NT2/D1 (cell line): Measurements from ENCODE around the gene ANO8.

Source experiments
- DNase-seq: peaks from one replicate; pipeline ENCODE4 v3.0.0-alpha.2; 2011; ENCODE audit warnings: low read depth, low spot score
- H3K27me3 ChIP-seq: 2 replicates; pipeline ENCODE4 v1.6.0; 2011; ENCODE audit warnings: mild to moderate bottlenecking; ENCODE audit not compliant: insufficient read length, insufficient read depth
- H3K36me3 ChIP-seq: 2 replicates; pipeline ENCODE4 v1.6.1; 2011; ENCODE audit warnings: mild to moderate bottlenecking, low read length, mixed read lengths; ENCODE audit not compliant: insufficient read depth, insufficient read length
- H3K4me1 ChIP-seq: 2 replicates; pipeline ENCODE4 v1.5.1; 2011; ENCODE audit not compliant: insufficient read depth, insufficient read length
- H3K4me3 ChIP-seq: 2 replicates; pipeline ENCODE4 v1.5.1; 2011; ENCODE audit warnings: low read depth; ENCODE audit not compliant: insufficient read length
- H3K9ac ChIP-seq: 2 replicates; pipeline ENCODE4 v1.6.0; 2011; ENCODE audit warnings: low read depth; ENCODE audit not compliant: insufficient read length
- H3K9me3 ChIP-seq: 2 replicates; pipeline ENCODE4 v1.5.1; 2011; ENCODE audit warnings: mild to moderate bottlenecking, low read length; ENCODE audit not compliant: insufficient read depth
- SUZ12 ChIP-seq: IDR thresholded peaks from 2 replicates; pipeline ENCODE4 v1.6.1; 2011; ENCODE audit not compliant: insufficient read length, insufficient read depth; ENCODE audit errors: extremely low read depth
- YY1 ChIP-seq: IDR thresholded peaks from 2 replicates; pipeline ENCODE4 v1.6.1; 2011; ENCODE audit not compliant: insufficient read length, insufficient read depth
- ZNF274 ChIP-seq: IDR thresholded peaks from 2 replicates; pipeline ENCODE4 v1.6.1; 2011; ENCODE audit warnings: mild to moderate bottlenecking, low read depth, low read length

The ANO8 gene

GRCh38 chr19:17334414-17335409 is at the start of gene ANO8:
ANO8 (minus strand) TSS chr19:17334855; CDS start chr19:17334670, 185 bp downstream.
- peaks cover 44% of the 10 kb centered on the region for H3K36me3 ChIP-seq
- DNase-seq: peak; percentile 98
- H3K9me3 ChIP-seq: peaks cover 5% of the 10 kb centered on the region; the same call in 1 of the 2 replicates
- peaks cover 17% of the 10 kb centered on the region for H3K4me1 ChIP-seq
- H3K27me3 ChIP-seq: no peaks in the 10 kb centered on the region
- peak within 1 kb of the TSS; percentile 79 for H3K4me3 ChIP-seq
- peak within 1 kb of the TSS; percentile 89 for H3K9ac ChIP-seq
- TF ChIP-seq ZNF274 (no peak), YY1 (no peak), SUZ12 (no peak)

- Histone ChIP-seq H3K4me3 (no peak overlapping the region), H3K9me3 (peaks cover 8% of the 10 kb centered on the region; the same call in 1 of the 2 replicates), H3K4me1 (peaks cover 15% of the 10 kb centered on the region), H3K36me3 (no peaks in the 10 kb centered on the region), H3K27me3 (no peaks in the 10 kb centered on the region), H3K9ac (no peak overlapping the region)
- TF ChIP-seq ZNF274: no peak
- TF ChIP-seq SUZ12: no peak
- TF ChIP-seq YY1: no peak
- DNase-seq: no peak
Measured at GRCh38 chr19:17380426-17381138, 45.9 kb upstream of the ANO8 start.

- H3K4me3 ChIP-seq: no peak overlapping the region
- DNase-seq: no peak
- TF ChIP-seq ZNF274: no peak
- TF ChIP-seq YY1: no peak
- TF ChIP-seq SUZ12: no peak
Measured at GRCh38 chr19:17379221-17379631, 44.6 kb upstream of the ANO8 start.

GRCh38 chr19:17378271-17378670 is 43.6 kb upstream of the ANO8 start:
- peaks cover 14% of the 10 kb centered on the region for H3K4me1 ChIP-seq
- H3K4me3 ChIP-seq: no peak overlapping the region
- peaks cover 8% of the 10 kb centered on the region; the same call in 1 of the 2 replicates for H3K9me3 ChIP-seq
- H3K27me3 ChIP-seq: no peaks in the 10 kb centered on the region
- DNase-seq: no peak
- H3K9ac ChIP-seq: peak overlapping the region; percentile 42
- H3K36me3 ChIP-seq: no peaks in the 10 kb centered on the region
- TF ChIP-seq YY1 (no peak), SUZ12 (no peak), ZNF274 (no peak)

More at GRCh38 chr19:17379221-17379631, 44.6 kb upstream of the ANO8 start:
- Histone ChIP-seq H3K4me1 (peaks cover 13% of the 10 kb centered on the region), H3K27me3 (no peaks in the 10 kb centered on the region), H3K9me3 (peaks cover 8% of the 10 kb centered on the region; the same call in 1 of the 2 replicates), H3K36me3 (no peaks in the 10 kb centered on the region), H3K9ac (no peak overlapping the region)

GRCh38 chr19:17376935-17377600 is 42.4 kb upstream of the ANO8 start, which contains the start of gene PLVAP:
PLVAP (minus strand) TSS chr19:17377342; CDS start chr19:17377288, 54 bp downstream.
- peaks cover 14% of the 10 kb centered on the region for H3K4me1 ChIP-seq
- DNase-seq: no peak

GRCh38 chr19:17370026-17370587 is 35.5 kb upstream of the ANO8 start:
- H3K4me1 ChIP-seq: peaks cover 4% of the 10 kb centered on the region
- no peaks in the 10 kb centered on the region for H3K9me3 ChIP-seq
- H3K36me3 ChIP-seq: no peaks in the 10 kb centered on the region
- TF ChIP-seq ZNF274 (no peak), YY1 (no peak), SUZ12 (no peak)
- DNase-seq: no peak
- no peak overlapping the region for H3K9ac ChIP-seq
- H3K4me3 ChIP-seq: no peak overlapping the region
- H3K27me3 ChIP-seq: peaks cover 4% of the 10 kb centered on the region

More at GRCh38 chr19:17376935-17377600, 42.4 kb upstream of the ANO8 start, which contains the start of gene PLVAP:
- H3K9me3 ChIP-seq: peaks cover 8% of the 10 kb centered on the region; the same call in 1 of the 2 replicates
- H3K27me3 ChIP-seq: no peaks in the 10 kb centered on the region
- no peaks in the 10 kb centered on the region for H3K36me3 ChIP-seq
- no peak within 1 kb of the TSS for H3K4me3 ChIP-seq
- TF ChIP-seq YY1 (no peak), SUZ12 (no peak), ZNF274 (no peak)
- H3K9ac ChIP-seq: peak within 1 kb of the TSS; percentile 42
